ENCODE measurements around the gene YEATS4.

The YEATS4 gene

DNA sequence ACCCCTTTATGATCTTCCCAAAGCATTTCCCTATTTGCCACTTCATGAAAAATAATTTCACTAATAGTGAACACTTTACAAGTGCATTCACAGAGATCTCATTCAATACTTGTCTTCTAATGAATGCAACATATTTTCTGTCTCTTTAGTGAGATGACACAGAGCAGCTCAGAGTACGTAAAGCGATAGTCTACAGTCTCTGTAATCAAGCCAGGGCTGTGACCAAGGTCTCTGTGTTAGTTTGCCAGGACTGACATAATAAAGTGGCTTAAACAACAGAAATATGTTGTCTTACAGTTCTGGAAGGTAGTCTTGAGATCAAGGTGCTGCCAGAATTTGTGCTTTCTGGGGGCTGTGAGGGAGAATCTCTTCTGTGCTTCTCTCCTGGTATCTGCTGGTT is 77.5 kb downstream of the YEATS4 start:
- Histone ChIP-seq H3K4me1 (ENCODE audit: control insufficient read depth, insufficient read depth, low read length, poor library complexity, severe bottlenecking) (no peaks in the 10 kb centered on the region), H3K27ac (ENCODE audit: low read depth, low read length, severe bottlenecking) (no peak overlapping the region), H3K36me3 (ENCODE audit: control insufficient read depth, insufficient read depth, low read length) (no peaks in the 10 kb centered on the region), H3K9me3 (ENCODE audit: control insufficient read depth, low read length) (no peaks in the 10 kb centered on the region), H3K4me3 (ENCODE audit: extremely low read depth, insufficient read depth, low read length, poor library complexity, severe bottlenecking) (no peak overlapping the region)
- 50 to 62% methylated on average over 2 of the region's 2 CpGs for WGBS, 2 experiments (ENCODE audit: insufficient coverage in 2 of 2)

DNA sequence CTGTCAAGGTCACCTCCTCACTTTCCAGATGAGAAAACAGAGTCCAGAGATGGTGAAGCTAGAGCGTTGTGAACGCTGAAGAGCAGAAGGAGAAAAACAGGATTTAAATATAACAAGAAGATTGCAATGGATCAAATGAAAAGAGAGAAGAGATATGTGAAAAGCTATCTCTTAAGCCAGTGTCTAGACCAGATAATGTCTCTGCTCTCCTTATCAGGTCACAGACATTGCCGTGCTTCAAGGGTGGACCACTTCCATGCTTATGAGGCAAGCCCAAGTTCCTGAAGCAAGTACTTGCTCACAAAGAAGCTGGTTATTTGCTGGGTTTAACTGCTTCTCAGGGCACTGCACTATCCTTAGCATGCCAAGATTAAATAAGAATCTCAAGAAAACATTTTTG is 79.0 kb downstream of the YEATS4 start:
- Histone ChIP-seq H3K4me3 (ENCODE audit: extremely low read depth, insufficient read depth, low read length, poor library complexity, severe bottlenecking) (no peak overlapping the region), H3K36me3 (ENCODE audit: control insufficient read depth, insufficient read depth, low read length) (no peaks in the 10 kb centered on the region), H3K27ac (ENCODE audit: low read depth, low read length, severe bottlenecking) (no peak overlapping the region), H3K4me1 (ENCODE audit: control insufficient read depth, insufficient read depth, low read length, poor library complexity, severe bottlenecking) (no peaks in the 10 kb centered on the region), H3K9me3 (ENCODE audit: control insufficient read depth, low read length) (no peaks in the 10 kb centered on the region)
- WGBS, 2 experiments (ENCODE audit: insufficient coverage in 2 of 2) = 100% methylated on average over 2 to 3 of the region's 3 CpGs

DNA sequence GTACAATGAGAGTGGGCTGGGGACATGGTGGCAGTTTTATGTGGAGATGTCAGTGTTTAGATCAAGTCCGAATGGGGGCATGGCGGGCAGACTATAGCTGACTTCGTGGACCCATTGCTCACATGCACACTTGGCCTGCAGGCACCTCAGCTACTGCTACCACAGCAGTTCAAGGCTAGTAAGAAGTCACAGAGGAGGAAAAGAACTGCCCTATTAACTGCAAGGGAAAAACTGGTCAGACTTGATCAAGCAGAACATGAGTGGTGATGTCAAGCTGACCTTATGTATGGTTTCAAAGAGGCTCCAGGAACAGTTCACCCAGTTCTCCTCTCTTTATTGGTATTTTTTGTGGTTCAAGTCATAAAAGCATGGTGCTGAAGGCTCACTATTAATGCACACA is 80.5 kb downstream of the YEATS4 start:
- no peak overlapping the region for H3K27ac ChIP-seq (ENCODE audit: low read depth, low read length, severe bottlenecking)
- no peak overlapping the region for H3K4me3 ChIP-seq (ENCODE audit: extremely low read depth, insufficient read depth, low read length, poor library complexity, severe bottlenecking)
- no peaks in the 10 kb centered on the region for H3K4me1 ChIP-seq (ENCODE audit: control insufficient read depth, insufficient read depth, low read length, poor library complexity, severe bottlenecking)
- no peaks in the 10 kb centered on the region for H3K9me3 ChIP-seq (ENCODE audit: control insufficient read depth, low read length)
- H3K36me3 ChIP-seq (ENCODE audit: control insufficient read depth, insufficient read depth, low read length) = no peaks in the 10 kb centered on the region
- WGBS, 2 experiments (ENCODE audit: insufficient coverage in 2 of 2) = 67 to 100% methylated on average over 1 of the region's 3 CpGs
